NCI-H1092 (cell line): ENCODE results near the gene ATP1B2.
"Not testable (repeated sequence)": the region's sequence is repeated elsewhere in the genome, so short reads cannot be mapped to it uniquely, and the experiment has no call there.

Source experiments
- DNase-seq: peaks from one replicate; lab custom pipeline; 2025; lab: John Stamatoyannopoulos, UW

The ATP1B2 gene

DNA sequence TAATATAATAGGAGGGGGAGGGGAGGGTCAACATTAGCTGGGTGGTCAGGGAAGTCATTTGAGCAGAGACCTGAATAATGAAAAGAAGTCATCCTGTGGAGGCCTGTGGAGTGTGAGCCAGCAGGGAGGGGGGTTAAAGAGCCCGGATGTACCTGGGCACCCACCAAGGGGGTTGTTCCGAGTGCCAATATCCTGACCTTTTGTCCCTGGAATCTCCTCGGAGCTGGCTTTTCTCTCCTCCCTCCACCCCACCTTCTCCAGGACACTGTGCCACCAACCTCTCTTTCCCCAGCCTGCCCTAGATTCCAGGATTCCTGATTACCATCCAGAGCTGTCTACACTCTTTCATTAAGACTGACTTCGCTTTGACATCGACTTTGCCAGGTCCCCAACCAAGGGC lies 14.6 kb upstream of the ATP1B2 start:
- DNase-seq, result no peak

DNA sequence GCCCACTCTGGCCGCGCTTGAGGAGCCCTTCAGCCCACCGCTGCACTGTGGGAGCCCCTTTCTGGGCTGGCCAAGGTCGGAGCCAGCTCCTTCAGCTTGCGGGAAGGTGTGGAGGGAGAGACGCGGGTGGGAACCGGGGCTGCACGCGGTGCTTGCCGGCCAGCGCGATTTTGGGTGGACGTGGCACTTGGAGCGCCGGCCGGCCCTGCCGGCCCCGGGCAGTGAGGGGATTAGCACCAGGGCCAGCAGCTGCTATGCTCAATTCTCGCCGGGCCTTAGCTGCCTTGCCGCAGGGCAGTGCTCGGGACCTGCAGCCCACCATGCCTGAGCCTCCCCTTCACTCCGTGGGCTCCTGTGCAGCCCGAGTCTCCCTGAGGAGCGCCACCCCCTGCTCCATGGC lies 9.9 kb upstream of the ATP1B2 start:
- no peak for DNase-seq

DNA sequence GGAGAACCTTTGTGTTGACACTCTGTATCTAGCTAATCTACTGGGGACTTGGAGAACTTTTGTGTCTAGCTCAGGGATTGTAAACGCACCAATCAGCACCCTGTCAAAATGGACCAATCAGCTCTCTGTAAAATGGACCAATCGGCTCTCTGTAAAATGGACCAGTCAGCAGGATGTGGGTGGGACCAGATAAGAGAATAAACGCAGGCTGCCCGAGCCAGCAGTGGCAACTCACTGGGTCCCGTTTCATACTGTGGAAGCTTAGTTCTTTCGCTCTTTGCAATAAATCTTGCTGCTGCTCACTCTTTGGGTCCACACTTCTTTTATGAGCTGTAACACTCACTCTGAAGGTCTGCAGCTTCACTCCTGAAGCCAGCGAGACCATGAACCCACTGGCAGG lies 9.1 kb upstream of the ATP1B2 start:
- not testable (repeated sequence) for DNase-seq

DNA sequence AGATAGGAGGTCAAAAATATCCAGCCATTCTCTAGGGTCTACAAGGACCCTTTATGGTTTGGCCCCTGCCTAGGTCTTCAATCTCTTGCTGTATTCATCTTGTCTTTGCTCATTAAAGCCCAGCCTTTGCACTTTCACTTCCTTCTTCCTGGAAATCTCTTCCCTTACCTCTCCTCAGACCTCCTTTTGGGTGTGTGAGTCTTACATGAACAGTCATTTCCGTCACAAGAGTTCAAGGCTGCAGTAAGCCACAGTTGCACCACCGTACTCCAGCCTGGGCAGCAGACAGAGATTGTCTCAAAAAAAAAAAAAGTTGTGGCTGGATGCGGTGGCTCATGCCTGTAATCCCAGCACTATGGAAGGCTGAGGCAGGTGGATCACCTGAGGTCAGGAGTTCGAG lies 6.0 kb upstream of the ATP1B2 start:
- no peak for DNase-seq

DNA sequence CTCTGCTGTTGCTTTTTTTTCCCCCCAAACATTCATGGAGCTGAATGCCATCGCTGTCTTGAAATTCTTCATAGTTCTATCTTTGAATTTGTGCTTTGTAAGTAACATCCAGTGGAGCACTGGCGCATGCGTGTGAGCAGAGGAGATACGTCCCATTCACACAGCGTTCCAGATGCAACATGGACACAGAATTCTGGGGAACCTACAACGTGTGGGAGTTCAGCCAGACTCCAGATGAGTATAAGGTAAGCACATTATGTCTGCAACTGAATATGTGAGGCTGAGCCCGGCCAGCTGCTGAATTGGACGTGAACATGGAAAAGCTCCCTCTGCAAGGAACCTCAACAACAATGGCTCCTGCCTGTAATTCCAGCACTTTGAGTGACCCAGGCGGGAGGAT lies 4.3 kb upstream of the ATP1B2 start:
- DNase-seq, result no peak

DNA sequence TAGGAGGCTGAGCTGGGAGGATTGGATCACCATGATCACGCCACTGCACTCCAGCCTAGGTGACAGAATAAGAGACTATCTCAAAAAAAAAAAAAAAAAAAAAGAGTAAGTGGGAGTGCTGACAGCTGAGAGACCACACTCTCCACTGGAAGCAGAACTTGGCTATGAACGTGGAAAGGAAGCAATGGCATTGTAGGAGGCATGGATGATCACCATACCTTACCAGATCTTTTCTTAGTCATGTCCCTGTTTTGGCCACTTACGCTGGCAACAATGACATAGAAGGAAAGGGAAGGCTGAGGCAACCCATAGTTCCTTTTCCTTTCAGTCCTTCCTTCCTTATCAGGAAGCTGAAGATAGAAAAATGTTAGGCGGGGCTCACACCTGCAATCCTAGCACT lies 3.7 kb upstream of the ATP1B2 start:
- no peak for DNase-seq

DNA sequence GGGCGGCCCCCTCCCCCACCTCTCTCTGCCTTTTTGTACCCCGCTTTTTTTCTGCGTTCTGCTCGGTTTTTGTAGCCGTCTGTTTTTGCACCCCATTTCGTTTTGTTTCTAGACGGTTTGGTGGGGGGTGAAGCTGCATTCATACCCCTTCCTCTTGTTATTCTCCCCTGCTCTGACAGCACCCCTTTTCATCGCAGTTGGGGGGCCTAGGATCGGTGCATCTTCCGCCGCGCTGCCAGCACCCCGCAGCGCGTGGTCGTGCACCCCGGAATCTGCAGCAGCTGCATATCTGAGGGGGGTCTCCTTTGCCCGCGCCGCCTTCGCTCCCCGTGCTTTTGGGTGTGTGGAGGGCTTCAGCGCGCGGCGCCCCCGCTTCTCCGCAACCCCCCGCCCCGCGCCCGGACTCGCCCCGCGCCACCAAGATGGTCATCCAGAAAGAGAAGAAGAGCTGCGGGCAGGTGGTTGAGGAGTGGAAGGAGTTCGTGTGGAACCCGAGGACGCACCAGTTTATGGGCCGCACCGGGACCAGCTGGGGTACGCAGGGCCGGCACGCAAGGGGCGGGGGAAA lies 455 bp downstream of the ATP1B2 start:
- no peak for DNase-seq

DNA sequence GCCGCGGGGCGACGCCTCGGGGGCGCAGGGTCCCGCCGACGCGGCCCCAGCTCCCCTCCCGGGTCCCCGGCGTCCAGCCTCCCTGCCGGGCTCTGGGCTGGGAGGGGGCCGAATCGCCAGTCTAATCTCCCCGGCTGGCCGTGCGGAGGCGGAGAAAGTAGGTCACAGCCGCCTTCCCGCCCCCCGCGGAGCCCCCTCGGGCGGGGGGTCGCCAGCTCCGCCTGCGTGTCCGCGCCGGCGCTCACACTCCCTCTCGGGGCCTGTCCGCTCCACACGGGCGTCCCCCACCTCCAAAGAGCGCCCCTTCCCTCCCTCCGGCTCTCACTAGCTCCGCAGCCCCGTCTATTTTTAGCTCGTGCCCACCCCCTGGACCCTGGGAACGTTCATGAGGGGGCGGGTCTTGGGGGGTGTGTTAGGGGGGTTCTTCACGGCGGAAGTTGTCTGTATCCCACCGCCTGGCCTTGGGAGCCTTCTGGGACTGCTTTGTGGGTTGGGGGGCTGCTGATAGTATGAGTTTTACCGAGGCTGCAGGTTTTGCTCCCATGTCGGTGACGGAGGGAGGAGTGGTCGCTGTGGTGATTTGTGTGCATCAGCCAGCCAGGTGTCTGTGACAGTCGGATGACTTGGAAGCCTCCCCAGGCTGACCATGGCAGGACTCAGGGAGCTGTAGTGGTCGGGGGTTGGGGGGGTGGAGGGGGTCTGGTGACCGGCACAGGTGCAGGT lies 1.1 kb downstream of the ATP1B2 start:
- no peak for DNase-seq

DNA sequence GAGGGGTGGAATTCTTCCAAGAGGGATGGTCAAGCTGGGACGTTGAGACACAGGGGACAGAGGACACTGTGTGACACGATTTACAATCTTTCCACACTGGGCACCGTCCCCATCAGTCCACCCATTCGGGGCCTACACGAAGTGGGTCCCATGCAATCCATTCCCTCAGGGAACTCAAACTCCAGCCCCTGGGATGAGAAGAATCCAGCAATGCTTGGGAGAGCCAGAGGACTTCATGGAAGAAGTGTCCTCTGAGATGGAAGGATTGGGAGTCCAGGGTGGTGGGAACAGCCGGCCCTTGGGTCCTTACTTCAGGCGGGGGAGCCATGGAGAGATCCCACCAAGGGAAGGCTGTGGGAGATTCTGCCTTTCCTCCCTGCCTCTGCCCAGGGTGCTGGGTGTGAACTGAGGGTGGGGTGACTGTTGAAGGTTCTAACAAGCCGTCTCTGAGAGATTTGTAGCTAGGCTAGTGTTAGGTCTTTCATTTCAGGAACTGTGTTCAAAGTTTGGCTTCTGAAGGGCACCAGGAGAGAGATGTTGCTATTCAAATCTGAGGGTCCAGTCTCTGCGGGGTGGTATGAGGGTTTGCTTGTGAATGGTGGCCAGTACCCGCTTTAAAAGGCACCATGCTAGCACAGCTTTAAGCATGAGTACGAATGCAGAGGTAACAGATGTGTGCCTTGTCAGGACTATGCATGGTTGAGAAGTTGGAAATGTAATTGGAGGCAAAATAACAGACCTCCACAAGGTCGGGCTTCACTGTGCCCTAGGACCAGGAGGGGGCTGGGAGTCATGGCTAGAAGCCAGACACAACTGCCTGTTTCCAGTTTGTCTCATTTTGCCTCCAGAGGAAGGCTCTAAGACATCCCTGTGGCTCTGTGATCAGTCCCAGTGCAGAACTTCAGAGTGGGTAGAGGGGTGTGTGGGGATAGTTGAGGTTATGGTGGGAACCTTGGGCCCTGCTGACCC lies 1.9 kb downstream of the ATP1B2 start:
- DNase-seq, result no peak

DNA sequence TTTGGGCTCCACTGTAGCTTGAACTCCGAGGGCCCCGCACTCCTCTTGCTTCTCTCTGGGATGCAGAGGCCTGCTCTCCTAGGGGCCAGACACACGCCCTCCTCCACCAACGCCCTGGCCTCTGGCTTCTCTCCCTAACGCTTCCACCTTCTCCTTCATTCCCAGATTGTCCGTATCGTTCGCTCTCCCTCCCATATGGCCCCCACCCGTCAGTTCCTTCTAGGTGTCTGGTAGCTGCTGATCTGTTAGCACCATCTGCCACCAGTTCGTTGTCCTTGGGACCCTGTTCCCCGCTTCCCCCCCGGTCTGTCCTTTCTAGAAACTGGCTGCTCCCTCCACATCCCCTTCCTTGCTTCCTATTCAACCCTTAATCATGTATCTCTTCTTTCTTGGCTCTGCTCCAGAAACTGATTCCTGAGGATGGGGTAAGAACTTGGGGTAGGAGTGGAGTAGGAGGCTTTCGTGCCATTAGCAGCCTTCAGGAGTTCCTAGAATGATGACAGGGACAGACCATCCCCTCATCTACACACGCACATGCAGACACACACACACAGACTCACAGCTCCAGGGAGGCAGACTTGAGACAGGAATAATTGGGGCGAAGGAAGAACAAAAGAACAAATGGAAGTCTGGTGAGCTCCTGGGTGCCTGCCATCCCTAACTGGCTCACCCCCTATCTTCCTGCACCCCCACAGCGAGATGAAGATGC lies 4.3 kb downstream of the ATP1B2 start:
- no peak for DNase-seq

DNA sequence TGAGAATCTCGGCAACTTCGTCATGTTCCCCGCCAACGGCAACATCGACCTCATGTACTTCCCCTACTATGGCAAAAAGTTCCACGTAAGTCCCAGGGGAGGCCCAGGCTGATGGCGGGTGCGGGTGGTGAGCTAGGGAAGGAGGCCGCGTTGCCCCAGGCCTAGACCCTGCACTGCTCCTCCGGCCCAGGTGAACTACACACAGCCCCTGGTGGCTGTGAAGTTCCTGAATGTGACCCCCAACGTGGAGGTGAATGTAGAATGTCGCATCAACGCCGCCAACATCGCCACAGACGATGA lies 4.8 kb downstream of the ATP1B2 start:
- DNase-seq, result no peak

DNA sequence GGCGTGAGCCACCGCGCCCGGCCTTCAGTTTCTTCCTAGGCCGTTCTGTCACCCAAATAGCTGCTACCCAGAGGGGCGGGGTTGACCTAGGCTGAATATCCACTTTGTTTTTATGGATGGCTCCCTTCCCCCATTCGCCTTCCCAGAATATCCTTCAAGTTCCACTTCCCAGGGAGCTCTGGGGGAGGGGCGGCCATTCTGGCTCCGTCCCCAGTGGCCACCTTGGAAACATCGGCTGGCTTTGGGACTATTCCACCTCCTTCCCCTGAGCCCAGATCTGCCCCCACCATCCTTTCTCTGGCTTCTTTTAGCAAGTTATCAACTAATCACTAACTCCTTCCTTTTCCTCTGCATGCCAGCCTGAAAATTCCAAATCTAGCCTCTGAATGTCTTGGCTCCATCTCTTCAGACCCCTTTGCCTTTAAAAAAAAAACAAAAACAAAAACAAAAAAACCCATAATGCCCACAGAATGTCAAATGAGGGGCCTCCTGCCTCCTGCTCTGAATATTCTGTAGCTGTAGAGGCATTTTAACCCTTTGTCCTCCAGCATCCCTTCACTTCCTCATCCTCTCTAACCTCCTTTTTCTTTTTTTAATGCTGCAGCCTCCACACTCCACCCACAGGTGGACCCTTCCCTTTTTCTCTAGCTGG lies 6.4 kb downstream of the ATP1B2 start:
- no peak for DNase-seq

DNA sequence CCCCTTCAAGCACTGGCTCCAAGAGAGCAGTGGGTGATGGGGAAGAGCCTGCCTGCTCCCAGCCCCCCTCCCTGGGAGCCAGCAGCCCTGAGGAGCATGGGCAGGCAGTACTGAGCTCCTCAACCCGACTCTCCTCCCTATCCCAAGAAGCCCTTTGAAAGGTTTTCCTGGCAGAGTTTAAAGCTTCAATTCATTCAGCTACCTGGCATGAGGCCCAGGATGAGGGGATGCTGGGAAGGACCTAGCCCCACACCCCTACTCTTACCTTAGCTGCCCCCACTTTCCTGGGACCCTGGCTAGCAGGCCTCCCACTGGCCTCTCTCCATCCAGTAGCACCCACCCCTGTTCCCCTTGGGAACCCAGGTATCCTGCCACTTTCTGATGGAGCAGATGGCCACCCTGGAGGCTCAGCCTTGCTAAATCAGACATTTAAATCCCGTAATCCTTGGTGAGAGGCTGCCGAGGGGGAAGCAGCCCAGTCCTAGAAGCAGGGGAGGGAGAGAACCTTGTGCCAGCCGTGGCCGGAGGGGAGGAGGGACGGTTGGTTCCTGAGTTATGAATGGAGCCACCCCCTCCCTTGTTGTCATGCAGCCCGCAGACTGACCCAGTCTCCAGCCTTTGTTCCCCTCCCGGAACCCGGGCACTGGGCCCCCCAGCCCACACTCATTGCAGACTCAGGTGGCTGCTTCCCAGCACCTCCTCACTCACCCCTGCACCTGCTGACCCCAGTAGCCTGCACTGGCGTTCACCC lies 17.1 kb downstream of the ATP1B2 start:
- no peak for DNase-seq

DNA sequence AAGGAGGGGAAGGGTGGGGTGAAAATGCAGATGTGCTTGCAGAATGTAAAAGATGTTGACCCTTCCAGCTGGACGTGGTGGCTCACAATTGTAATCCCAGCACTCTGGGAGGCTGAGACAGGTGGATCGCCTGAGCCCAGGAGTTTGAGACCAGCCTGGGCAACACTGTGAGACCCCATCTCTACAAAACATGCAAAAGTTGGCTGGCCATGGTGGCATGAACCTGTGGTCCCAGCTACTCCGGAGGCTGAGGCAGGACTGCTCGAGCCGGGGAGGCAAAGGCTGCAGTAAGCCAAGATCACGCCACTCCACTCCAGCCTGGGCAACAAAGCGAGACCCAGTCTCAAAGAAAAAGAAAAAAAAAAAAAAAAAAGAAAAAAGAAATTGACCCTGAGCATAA lies 17.8 kb downstream of the ATP1B2 start:
- no peak for DNase-seq

DNA sequence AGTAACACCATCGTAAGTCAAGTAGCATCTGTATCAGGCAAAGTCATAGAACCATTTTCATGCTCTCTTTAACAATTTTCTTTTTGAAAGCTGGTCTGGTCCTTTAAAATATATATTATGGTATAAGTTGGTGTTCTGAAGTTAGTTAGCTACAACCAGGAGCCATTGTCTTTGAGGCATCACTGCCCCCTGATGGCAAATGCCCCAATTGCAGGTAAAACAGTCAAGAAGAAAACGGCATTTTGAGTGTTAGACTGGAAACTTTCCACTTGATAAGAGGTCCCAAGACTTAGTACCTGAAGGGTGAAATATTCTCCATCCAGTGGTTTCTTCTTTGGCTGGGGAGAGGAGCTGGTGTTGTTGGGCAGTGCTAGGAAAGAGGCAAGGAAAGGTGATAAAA lies 22.5 kb downstream of the ATP1B2 start:
- DNase-seq, result no peak

DNA sequence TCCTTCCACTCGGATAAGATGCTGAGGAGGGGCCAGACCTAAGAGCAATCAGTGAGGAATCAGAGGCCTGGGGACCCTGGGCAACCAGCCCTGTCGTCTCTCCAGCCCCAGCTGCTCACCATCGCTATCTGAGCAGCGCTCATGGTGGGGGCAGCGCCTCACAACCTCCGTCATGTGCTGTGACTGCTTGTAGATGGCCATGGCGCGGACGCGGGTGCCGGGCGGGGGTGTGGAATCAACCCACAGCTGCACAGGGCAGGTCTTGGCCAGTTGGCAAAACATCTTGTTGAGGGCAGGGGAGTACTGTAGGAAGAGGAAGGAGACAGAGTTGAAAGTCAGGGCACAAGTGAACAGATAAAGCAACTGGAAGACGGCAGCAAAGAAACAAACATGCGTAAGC lies 24.2 kb downstream of the ATP1B2 start:
- no peak for DNase-seq

DNA sequence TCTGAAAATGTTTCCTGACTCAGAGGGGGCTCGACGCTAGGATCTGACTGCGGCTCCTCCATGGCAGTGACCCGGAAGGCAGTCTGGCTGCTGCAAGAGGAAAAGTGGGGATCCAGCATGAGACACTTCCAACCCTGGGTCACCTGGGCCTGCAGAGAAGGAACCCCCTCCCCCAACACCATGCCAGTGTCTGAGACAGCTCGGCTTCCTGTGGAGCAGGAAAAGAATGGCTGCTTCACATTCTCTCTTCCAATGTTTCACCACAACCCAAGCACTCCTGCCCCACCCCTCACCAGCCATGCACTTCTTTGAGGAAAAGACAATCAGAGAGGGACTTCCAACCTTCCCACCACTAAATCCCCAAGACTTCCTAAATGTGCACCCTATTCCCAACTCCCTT lies 25.8 kb downstream of the ATP1B2 start:
- DNase-seq, result no peak

DNA sequence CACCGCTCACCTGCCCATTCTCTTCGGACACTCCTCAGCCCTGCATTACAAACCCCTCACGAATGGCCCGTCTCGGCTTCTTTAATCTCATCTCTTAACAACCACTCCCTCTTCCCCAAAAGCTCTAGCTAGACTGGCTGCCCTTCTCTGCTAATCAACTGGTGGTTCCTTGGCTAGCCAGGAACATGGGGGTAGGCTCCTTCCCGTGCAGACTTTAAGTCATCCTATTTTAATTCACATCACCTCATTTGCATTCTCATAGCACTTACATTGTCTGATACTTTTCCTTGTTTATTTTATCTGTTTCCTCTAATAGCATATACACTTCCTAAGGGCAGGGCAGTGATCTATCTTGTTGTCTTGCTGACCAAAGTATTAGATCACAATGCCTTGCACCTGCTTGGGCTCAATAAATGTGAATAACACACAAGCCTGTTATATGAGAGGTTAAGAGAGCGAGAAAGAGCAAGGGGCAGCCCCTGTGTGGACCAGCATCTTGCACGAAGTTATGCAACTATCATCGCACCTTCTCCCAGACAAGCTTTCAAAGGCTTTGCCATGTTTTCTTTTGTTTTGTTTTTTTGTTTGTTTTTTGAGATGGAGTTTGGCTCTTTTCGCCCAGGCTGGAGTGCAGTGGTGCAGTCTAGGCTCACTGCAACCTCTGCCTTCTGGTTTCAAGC lies 26.8 kb downstream of the ATP1B2 start:
- no peak for DNase-seq

DNA sequence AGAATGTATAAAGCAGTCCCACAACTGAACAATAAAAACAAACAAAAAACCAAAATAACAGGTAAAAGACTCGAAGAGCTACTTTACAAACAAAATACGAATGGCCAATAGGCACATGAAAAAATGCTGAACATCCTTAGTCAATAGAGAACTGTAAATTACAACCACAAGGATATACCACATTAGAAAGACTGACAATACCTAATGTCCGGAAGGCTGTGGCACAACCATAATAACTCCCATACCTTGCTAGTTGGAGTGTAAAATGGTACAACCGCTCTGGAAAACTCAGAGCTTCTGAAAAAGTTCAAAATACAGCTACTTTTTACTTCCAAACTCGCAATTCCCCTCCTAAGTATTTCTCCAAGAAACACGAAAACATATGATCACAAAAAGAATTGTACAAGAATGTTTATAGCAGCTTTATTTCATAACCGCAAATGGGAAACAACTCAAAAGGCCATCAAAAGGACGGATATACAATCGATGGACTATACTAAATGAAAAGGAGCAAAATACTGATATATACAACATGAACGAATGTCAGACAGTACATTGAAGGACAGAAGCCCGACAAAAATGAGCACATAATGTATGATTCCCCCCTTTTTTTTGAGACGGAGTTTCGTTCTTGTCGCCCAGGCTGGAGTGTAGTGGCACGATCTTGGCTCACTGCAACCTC lies 34.3 kb downstream of the ATP1B2 start:
- DNase-seq, result no peak

DNA sequence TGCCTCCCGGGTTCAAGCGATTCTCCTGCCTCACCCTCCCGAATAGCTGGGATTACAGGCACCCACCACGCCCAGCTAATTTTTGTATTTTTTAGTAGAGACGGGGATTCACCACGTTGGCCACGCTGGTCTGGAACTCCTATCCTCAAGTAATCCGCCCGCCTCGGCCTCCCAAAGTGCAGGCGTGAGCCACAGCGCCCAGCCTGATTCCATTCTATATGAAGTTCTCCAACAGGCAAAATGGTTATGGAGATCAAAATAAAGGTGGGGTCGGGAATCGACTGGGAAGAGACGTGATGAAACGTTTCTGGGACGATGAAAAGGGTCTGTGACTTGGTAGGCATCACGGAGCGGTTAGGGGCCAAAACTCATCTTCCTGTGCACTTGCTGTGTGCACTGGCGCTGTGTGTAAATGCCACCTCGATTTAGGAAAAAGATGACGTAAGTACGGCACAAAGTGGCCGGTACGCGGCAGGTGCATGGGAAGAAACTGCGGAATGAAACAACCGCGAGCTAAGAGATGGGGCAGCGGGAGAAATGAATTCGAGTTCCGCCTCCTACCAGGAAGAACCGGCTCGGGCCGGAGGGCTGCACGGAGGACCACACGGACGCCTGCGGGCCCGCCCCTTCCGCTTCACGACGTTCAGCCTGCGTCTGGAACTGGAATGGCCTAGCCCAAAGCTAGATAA lies 35.0 kb downstream of the ATP1B2 start:
- peak; percentile 86 for DNase-seq
